ENCODE measurements around the gene TAS2R20. TPM values are rescaled to one million over a fixed set of nuclear protein-coding genes. Genes with fewer than 3 reads are reported as not detected.

TAS2R20 gene
- total and polyA plus RNA-seq, 10 of the 15 experiments (the other 5 are each of a cell fraction or from before 2014, with no cell fraction given): 0.07 to 3.9 (median 0.65) TPM

DNA sequence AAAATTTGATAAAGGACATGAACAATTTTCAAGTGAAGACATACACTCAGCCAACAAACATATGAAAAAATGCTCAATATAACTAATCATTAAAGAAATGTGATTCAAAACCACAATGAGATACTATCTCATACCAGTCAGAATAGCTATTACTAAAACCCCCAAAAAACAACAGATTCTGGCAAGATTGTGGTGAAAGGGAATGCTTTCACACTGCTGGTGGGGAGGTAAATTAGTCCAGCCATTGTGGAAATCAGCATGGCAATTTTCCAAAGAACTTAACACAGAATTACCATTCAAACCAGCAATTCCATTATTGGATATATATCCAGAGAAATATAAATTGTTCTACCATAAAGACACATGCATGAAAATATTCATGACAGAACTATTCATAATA lies 40.4 kb downstream of the TAS2R20 start:
- ChIA-PET SMC1A (ENCODE audit: uncharacterized antibody, unreplicated experiment) (interaction anchor here (0.6 to 1.5 kb wide), 2 partner anchors 22 to 25 kb away, joined by 3 to 4 read pairs; no protein-coding TSS in a partner anchor), RAD21 (ENCODE audit: unreplicated experiment) (no interaction called here), CTCF (no interaction called here), POLR2A (no interaction called here)
- H2AFZ ChIP-seq (ENCODE audit: control insufficient read depth, low read depth, low read length): no peak overlapping the region
- H4K20me1 ChIP-seq (ENCODE audit: control insufficient read depth, insufficient read depth): no peaks in the 10 kb centered on the region
- no TSS peak for BruUV-seq (replicated peaks)
- no peaks in the 10 kb centered on the region; the same call in 1 of the 3 replicates for H3K9me3 ChIP-seq (replicated peaks; ENCODE audit: control insufficient read depth, insufficient read depth, low read length)
- ATAC-seq: no peak
- H3K9ac ChIP-seq (ENCODE audit: control insufficient read depth, insufficient read depth, low read length): no peak overlapping the region
- no peak overlapping the region for H3K27ac ChIP-seq (ENCODE audit: control insufficient read depth, insufficient read depth)
- no peak overlapping the region for H3K4me2 ChIP-seq (ENCODE audit: control insufficient read depth, insufficient read depth)
- intact Hi-C loops (cut with micrococcal nuclease; ENCODE audit: unreplicated experiment) (no loop called here), in situ Hi-C loops (cut with MboI) (no loop called here)
- H3K27me3 ChIP-seq (replicated peaks in 1 of 2; ENCODE audit: control insufficient read depth in 2 of 2, insufficient read depth in 2 of 2, low read length in 1 of 2): no peaks in the 10 kb centered on the region
- no peaks in the 10 kb centered on the region; a peak in 1 of 4 replicates for H3K36me3 ChIP-seq (ENCODE audit: control insufficient read depth in 2 of 2, insufficient read depth in 2 of 2, low read length in 1 of 2)
- H3K79me2 ChIP-seq (ENCODE audit: control insufficient read depth, insufficient read depth, low read length): peaks cover 2% of the 10 kb centered on the region
- H3K4me1 ChIP-seq (ENCODE audit: control insufficient read depth, insufficient read depth, low read length): no peaks in the 10 kb centered on the region
- TF ChIP-seq NR2C1 (IDR thresholded peaks at IDR 0.05): no peak
- no peak for FAIRE-seq
- DNase-seq (ENCODE audit: low read depth, low spot score): no peak
- no peak overlapping the region for H3K4me3 ChIP-seq

GRCh38 chr12:10956085-10956484 lies 42.0 kb downstream of the TAS2R20 start:
- ChIA-PET CTCF (no interaction called here), SMC1A (ENCODE audit: uncharacterized antibody, unreplicated experiment) (no interaction called here), RAD21 (ENCODE audit: unreplicated experiment) (no interaction called here), POLR2A (no interaction called here)
- 0 out of 3 replicates have a peak, but pooled peaks have one; percentile 26 for ATAC-seq
- Histone ChIP-seq H3K79me2 (ENCODE audit: control insufficient read depth, insufficient read depth, low read length) (peaks cover 2% of the 10 kb centered on the region), H3K4me2 (ENCODE audit: control insufficient read depth, insufficient read depth) (no peak overlapping the region), H3K36me3 (ENCODE audit: control insufficient read depth in 2 of 2, insufficient read depth in 2 of 2, low read length in 1 of 2) (no peaks in the 10 kb centered on the region; a peak in 1 of 4 replicates), H3K9ac (ENCODE audit: control insufficient read depth, insufficient read depth, low read length) (no peak overlapping the region), H3K4me3 (no peak overlapping the region), H3K9me3 (replicated peaks; ENCODE audit: control insufficient read depth, insufficient read depth, low read length) (no peaks in the 10 kb centered on the region; the same call in 1 of the 3 replicates), H4K20me1 (ENCODE audit: control insufficient read depth, insufficient read depth) (no peaks in the 10 kb centered on the region), H3K27me3 (replicated peaks in 1 of 2; ENCODE audit: control insufficient read depth in 2 of 2, insufficient read depth in 2 of 2, low read length in 1 of 2) (no peaks in the 10 kb centered on the region), H3K4me1 (ENCODE audit: control insufficient read depth, insufficient read depth, low read length) (no peaks in the 10 kb centered on the region), H2AFZ (ENCODE audit: control insufficient read depth, low read depth, low read length) (no peak overlapping the region), H3K27ac (ENCODE audit: control insufficient read depth, insufficient read depth) (no peak overlapping the region)
- BruUV-seq (replicated peaks): no TSS peak
- no peak for FAIRE-seq
- TF ChIP-seq RUNX3 (IDR thresholded peaks at IDR 0.05; ENCODE audit: low read length): 0 out of 2 replicates have a peak, but pooled peaks have one; percentile 9
- no peak for TF ChIP-seq TAF1 (IDR thresholded peaks at IDR 0.05; ENCODE audit: borderline replicate concordance, low read depth, low read length)
- in situ Hi-C loops (cut with MboI) (no loop called here), intact Hi-C loops (cut with micrococcal nuclease; ENCODE audit: unreplicated experiment) (no loop called here)
- DNase-seq (ENCODE audit: low read depth, low spot score): no peak

Data from GM12878 (cell line).